K562 (cell line): ENCODE measurements around the gene GAB2. TPM values are rescaled to one million over a fixed set of nuclear protein-coding genes. Genes with fewer than 3 reads are reported as not detected.

Source experiments
- ATAC-seq: fragments of 200-7000 bp; cut with Tn5 transposase; 3 replicates; pipeline ENCODE4 v1.9.1; 2020; ENCODE audit warnings: moderate library complexity
- BruUV-seq: library from RNA; stranded (reverse); fragments of 400-500 nt; replicated peaks from 2 replicates; lab custom pipeline; 2021; lab: Mats Ljungman, UMichigan
- CTCF ChIA-PET: fragments of 300-600 bp; formaldehyde crosslinking; extraction: SDS; loops from one replicate; lab custom pipeline; 2021; ENCODE audit warnings: low intra/inter-chr PET ratio; lab: Yijun Ruan, JAX
- POLR2A ChIA-PET: fragments of 300-600, 350-650 bp; sonication (Branson Sonifier 250); formaldehyde crosslinking; extraction: SDS; loops from one replicate; lab custom pipeline; 2021; ENCODE audit warnings: antibody characterized with exemption, inconsistent platforms; lab: Yijun Ruan, JAX
- DNase-seq, 4 experiments: peaks; one replicate each; pipeline versions ENCODE4 v3.0.0 to v3.0.0-alpha.2; 2011 to 2018; ENCODE audit warnings: low spot score in 3 of 4, mixed read lengths in 3 of 4; ENCODE audit errors: extremely low read depth in 1 of 4
- FAIRE-seq: peaks from 2 replicates; lab custom pipeline; 2011; peaks lifted over from hg19 to GRCh38; lab: Jason Lieb, UNC
- H2AFZ ChIP-seq: 2 replicates; pipeline ENCODE4 v1.6.0; 2011; ENCODE audit warnings: low read depth, low read length, control low read depth, inconsistent platforms
- H3K27ac ChIP-seq: fragments of 200-600 bp; 3 replicates; pipeline ENCODE4 v1.8.0; 2011; ENCODE audit warnings: low read depth, mild to moderate bottlenecking, control low read depth, inconsistent platforms, low read length, moderate library complexity, mixed read lengths; ENCODE audit errors: extremely low read depth
- H3K27me3 ChIP-seq, 2 experiments: fragments of 300-600 bp in 1 of 2; 2 replicates in 1 of 2; 3 replicates in 1 of 2; pipeline versions ENCODE4 v1.6.0 to v1.8.0; 2011; ENCODE audit warnings: inconsistent platforms in 2 of 2, low read length in 2 of 2, mild to moderate bottlenecking in 1 of 2, mixed read lengths in 1 of 2, moderate library complexity in 1 of 2; ENCODE audit not compliant: control insufficient read depth in 2 of 2, insufficient read depth in 2 of 2
- H3K36me3 ChIP-seq: fragments of 300-600 bp; 3 replicates; pipeline ENCODE4 v1.8.0; 2011; ENCODE audit warnings: mild to moderate bottlenecking, low read length, inconsistent platforms; ENCODE audit not compliant: control insufficient read depth, insufficient read depth
- H3K4me1 ChIP-seq, 2 experiments: fragments of 200-600 bp in 1 of 2; replicated peaks in 1 of 2; 2 replicates in 1 of 2; 3 replicates in 1 of 2; pipeline versions ENCODE4 v1.5.1 to v1.8.0; 2011; ENCODE audit warnings: inconsistent platforms in 2 of 2, low read length in 2 of 2, mild to moderate bottlenecking in 1 of 2, mixed read lengths in 1 of 2, moderate library complexity in 1 of 2; ENCODE audit not compliant: control insufficient read depth in 2 of 2, insufficient read depth in 2 of 2
- H3K4me2 ChIP-seq: 2 replicates; pipeline ENCODE4 v1.6.1; 2011; ENCODE audit warnings: low read length, control low read depth, inconsistent platforms, mixed read lengths; ENCODE audit not compliant: insufficient read depth
- H3K4me3 ChIP-seq: fragments of 200-600 bp; sonication (generic), shearing (Covaris generic); 2 replicates; pipeline ENCODE4 v1.5.1; 2016; ENCODE audit warnings: control low read depth, inconsistent platforms
- H3K79me2 ChIP-seq: fragments of 200-600 bp; 3 replicates; pipeline ENCODE4 v1.8.0; 2011; ENCODE audit warnings: low read length, inconsistent platforms; ENCODE audit not compliant: control insufficient read depth, insufficient read depth
- H3K9ac ChIP-seq, 2 experiments: 2 replicates each; pipeline versions ENCODE4 v1.6.0 to v1.6.1; 2011; ENCODE audit warnings: low read depth in 2 of 2, low read length in 2 of 2, control low read depth in 1 of 2, inconsistent platforms in 1 of 2, mild to moderate bottlenecking in 1 of 2, mixed read lengths in 1 of 2; ENCODE audit not compliant: insufficient read depth in 1 of 2
- H3K9me1 ChIP-seq: one replicate; pipeline ENCODE4 v1.6.0; 2011; ENCODE audit warnings: inconsistent platforms, mild to moderate bottlenecking, low read length, moderate library complexity; ENCODE audit not compliant: control insufficient read depth, insufficient read depth
- H3K9me3 ChIP-seq: replicated peaks from 2 replicates; pipeline ENCODE4 v1.5.1; 2011; ENCODE audit warnings: low read depth, low read length, inconsistent platforms; ENCODE audit not compliant: control insufficient read depth, insufficient read depth
- H4K20me1 ChIP-seq: replicated peaks from 2 replicates; pipeline ENCODE4 v1.6.1; 2011; ENCODE audit warnings: low read length, inconsistent platforms, mixed read lengths; ENCODE audit not compliant: control insufficient read depth, insufficient read depth
- ARID1B ChIP-seq: fragments of 450-650 bp; IDR thresholded peaks from 2 replicates; pipeline ENCODE4 v1.6.1; 2016; ENCODE audit warnings: antibody characterized with exemption, mild to moderate bottlenecking, inconsistent platforms
- BRF1 ChIP-seq: IDR thresholded peaks from 3 replicates; pipeline ENCODE4 v1.6.1; 2011; ENCODE audit warnings: borderline replicate concordance, mild to moderate bottlenecking; ENCODE audit not compliant: insufficient read length; ENCODE audit errors: extremely low read depth
- CEBPB ChIP-seq: fragments of 450-650 bp; IDR thresholded peaks from 2 replicates; pipeline ENCODE4 v1.6.1; 2016; ENCODE audit warnings: missing genetic modification characterization, missing compliant biosample characterization
- CTBP1 ChIP-seq: fragments of 450-650 bp; IDR thresholded peaks from 2 replicates; pipeline ENCODE4 v1.6.1; 2016; ENCODE audit warnings: borderline replicate concordance
- E2F1 ChIP-seq: sonication (generic); formaldehyde crosslinking; IDR thresholded peaks from 2 replicates; pipeline ENCODE4 v1.8.1; 2023; ENCODE audit warnings: mild to moderate bottlenecking, missing genetic modification reagents, moderate library complexity
- GATAD2B ChIP-seq: fragments of 450-650 bp; IDR thresholded peaks from 2 replicates; pipeline ENCODE4 v1.6.1; 2017; ENCODE audit warnings: mild to moderate bottlenecking, borderline replicate concordance
- KDM2B ChIP-seq: fragments of 250-450 bp; sonication (Bioruptor Pico); IDR thresholded peaks from 2 replicates; pipeline ENCODE4 v1.8.0; 2021; ENCODE audit warnings: mild to moderate bottlenecking, moderate library complexity
- MLLT1 ChIP-seq, 2 experiments: fragments of 450-650 bp; IDR thresholded peaks; 2 replicates each; pipeline ENCODE4 v1.6.1; 2016
- MYNN ChIP-seq, 2 experiments: sonication (generic); formaldehyde crosslinking in 1 of 2; IDR thresholded peaks; 2 replicates each; pipeline versions ENCODE4 v1.5.0 to v1.6.1; 2016 to 2020; ENCODE audit warnings: antibody characterized with exemption in 1 of 2, missing genetic modification reagents in 1 of 2
- NONO ChIP-seq, 2 experiments: fragments of 200-400 bp in 1 of 2; fragments of 450-650 bp in 1 of 2; formaldehyde crosslinking in 1 of 2; IDR thresholded peaks; 2 replicates each; pipeline ENCODE4 v1.6.1; 2017; ENCODE audit warnings: low read depth in 2 of 2, mild to moderate bottlenecking in 2 of 2, moderate library complexity in 2 of 2, low read length in 1 of 2
- PURB ChIP-seq: sonication (generic); formaldehyde crosslinking; IDR thresholded peaks from 2 replicates; pipeline ENCODE4 v1.9.0; 2021; ENCODE audit warnings: low read depth, mild to moderate bottlenecking, missing genetic modification reagents
- SMC3 ChIP-seq: conservative IDR thresholded peaks from 2 replicates; pipeline ENCODE4 v1.6.1; 2011; ENCODE audit warnings: low read depth, low read length, improper control_type of control experiment; ENCODE audit not compliant: insufficient read depth
- SP1 ChIP-seq: sonication (generic); formaldehyde crosslinking; IDR thresholded peaks from 2 replicates; pipeline ENCODE4 v1.8.1; 2022; ENCODE audit warnings: mild to moderate bottlenecking, missing genetic modification reagents
- SRSF3 ChIP-seq: fragments of 200-400 bp; formaldehyde crosslinking; IDR thresholded peaks from 2 replicates; pipeline ENCODE4 v1.6.1; 2016; ENCODE audit warnings: mild to moderate bottlenecking, low read length, moderate library complexity; ENCODE audit not compliant: insufficient read depth
- U2AF2 ChIP-seq: fragments of 200-400 bp; formaldehyde crosslinking; optimal IDR thresholded peaks from 2 replicates; pipeline ENCODE3; 2017; ENCODE audit warnings: low read depth, mild to moderate bottlenecking, low read length
- ZNF436 ChIP-seq: fragments of 250-450, 450-650 bp; sonication (Bioruptor Pico); formaldehyde crosslinking; IDR thresholded peaks from 2 replicates; pipeline ENCODE4 v1.7.0; 2020; ENCODE audit warnings: mild to moderate bottlenecking
- ZNF830 ChIP-seq: fragments of 250-450 bp; sonication (Bioruptor Pico); IDR thresholded peaks from 2 replicates; pipeline ENCODE4 v1.5.0; 2021; ENCODE audit warnings: mild to moderate bottlenecking
- WGBS: fragments of 100-300 bp; shearing (Covaris generic); methylation state at CpG from one replicate; pipeline ENCODE4 v1.1.6; 2016; ENCODE audit warnings: low coverage, mixed read lengths; ENCODE audit not compliant: insufficient coverage; ENCODE audit errors: missing lambda C conversion rate; 5-methylcytosine and 5-hydroxymethylcytosine counted together
- in situ Hi-C: fragments of 300-500 bp; cut with MboI; formaldehyde crosslinking; loops from 4 replicates; pipeline ENCODE4 v1.15.0; 2018; ENCODE audit warnings: inconsistent platforms, mixed read lengths
- intact Hi-C: fragments of 100-400 bp; cut with micrococcal nuclease; formaldehyde crosslinking; loops from 2 replicates; pipeline ENCODE4 v1.14.2; 2022
- polyA plus RNA-seq, 8 experiments: library from polyadenylated mRNA; depleted of rRNA in 4 of 8; stranded (reverse) in 5 of 8; unstranded in 3 of 8; fragments of >200 nt; fragmentation: Nextera tagmentation in 2 of 8; fragmentation: Illumina TruSeq in 1 of 8; extraction: Ambion mirVana in 2 of 8; extraction: Trizol in 1 of 8; gene quantifications; 2 replicates each; pipeline versions ENCODE4 v1.2.1 to v1.2.3, GENCODE V29; 2011 to 2014; ENCODE audit warnings: inconsistent platforms in 1 of 8, missing spikeins in 1 of 8
- total RNA-seq, 7 experiments: library from RNA; depleted of rRNA in 6 of 7; stranded (reverse); fragments of >200 nt in 6 of 7; fragmentation: Illumina TruSeq in 2 of 7; extraction: Trizol in 2 of 7; gene quantifications; 2 replicates each; pipeline versions ENCODE4 v1.2.1 to v1.2.3, GENCODE V29; 2011 to 2021; ENCODE audit warnings: low replicate concordance in 1 of 7

GAB2 gene
- total and polyA plus RNA-seq, 9 of the 15 experiments (the other 6 are each of a cell fraction or from before 2014, with no cell fraction given) = 2.3 to 35.2 (median 16.1) TPM

GRCh38 chr11:78180751-78181150 is 236.9 kb downstream of the GAB2 start:
- Histone ChIP-seq H3K9me3 (no peaks in the 10 kb centered on the region), H4K20me1 (no peaks in the 10 kb centered on the region), H3K9me1 (no peaks in the 10 kb centered on the region), H3K9ac (no peak overlapping the region), H2AFZ (no peak overlapping the region), H3K4me1 (peaks cover 5 to 15% of the 10 kb centered on the region in 2 experiments; a peak in 4 of 5 replicates), H3K79me2 (no peaks in the 10 kb centered on the region), H3K4me3 (no peak overlapping the region), H3K27ac (no peak overlapping the region), H3K36me3 (no peaks in the 10 kb centered on the region; the same call in 2 of the 3 replicates), H3K27me3 (no peaks in the 10 kb centered on the region), H3K4me2 (no peak overlapping the region)
- WGBS = 60% methylated on average over 4 of the region's 4 CpGs
- in situ Hi-C loops = no loop called here
- ATAC-seq (no peak), FAIRE-seq (no peak), DNase-seq (no peak)
- no TSS peak for BruUV-seq
- intact Hi-C loops = no loop called here
- TF ChIP-seq MLLT1 (IDR thresholded peaks at IDR 0.05) (no peak), U2AF2 (no peak), ZNF436 (no peak), E2F1 (CRISPR knock-in tag) (no peak), PURB (CRISPR knock-in tag) (no peak), CTBP1 (no peak), SRSF3 (no peak), SMC3 (no peak), ZNF830 (no peak), NONO (IDR thresholded peaks at IDR 0.05; ENCODE audit: low read depth in 2 of 2, low read length in 1 of 2) (no peak), BRF1 (no peak), CEBPB (tag) (no peak), KDM2B (CRISPR knock-in tag) (no peak), GATAD2B (no peak), SP1 (CRISPR knock-in tag) (no peak), MYNN (IDR thresholded peaks at IDR 0.05) (no peak), MYNN (CRISPR knock-in tag; IDR thresholded peaks at IDR 0.05) (no peak), ARID1B (no peak)
- CTCF ChIA-PET = no interaction called here
- POLR2A ChIA-PET = interaction anchor here (0.6 kb wide), 1 partner anchor 13 kb away, joined by 3 read pairs; no protein-coding TSS in a partner anchor
